ENCODE results near the gene PNMA8B. TPM values are rescaled to one million over a fixed set of nuclear protein-coding genes. Genes with fewer than 3 reads are reported as not detected.

Gene PNMA8B
- total RNA-seq, 5 donors from 2014 or later (not counting 1 experiment from before 2014, with no cell fraction given) = 0.20 to 1.1 (median 0.44) TPM

- Histone ChIP-seq H3K27me3 (replicated peaks in 1 of 2; ENCODE audit: control insufficient read depth in 2 of 2, extremely low read depth in 1 of 2, insufficient read depth in 2 of 2, low read length in 1 of 2) (peaks cover 0 to 32% of the 10 kb centered on the region in 2 experiments), H3K9me3 (no peaks in the 10 kb centered on the region), H3K4me3 (ENCODE audit: control insufficient read depth in 1 of 2, extremely low read depth in 1 of 2, low read length in 1 of 2) (no peak overlapping the region), H3K36me3 (ENCODE audit: control insufficient read depth in 2 of 2, extremely low read depth in 1 of 2, insufficient read depth in 1 of 2, low read length in 1 of 2) (no peaks in the 10 kb centered on the region), H3K27ac (ENCODE audit: low read length) (no peak overlapping the region), H3K4me1 (ENCODE audit: control insufficient read depth in 1 of 2, extremely low read depth in 1 of 2, insufficient read depth in 2 of 2, low read length in 2 of 2) (peaks cover 17 to 42% of the 10 kb centered on the region in 2 experiments)
- peaks cover 3 to 18% of the 10 kb centered on the region in 2 donors for H3K27me3 Mint-ChIP-seq
- CTCF ChIA-PET = interaction anchor here (0.5 to 1.3 kb wide), 8 partner anchors 12 to 283 kb away, joined by 3 to 6 read pairs (median 4); partner anchors contain the start of gene DACT3 (in 1 of the 2)
- peaks cover 33 to 42% (median 41%) of the 10 kb centered on the region in 3 donors for H3K4me1 Mint-ChIP-seq
- no CpG with 5 or more reads among the region's 6 CpGs for WGBS (ENCODE audit: insufficient coverage)
- H3K36me3 Mint-ChIP-seq = no peaks in the 10 kb centered on the region
- peak; percentile 63 to 78 (median 72) for ATAC-seq (replicated peaks in 1 of 4)
- POLR2A ChIA-PET = interaction anchor here in 1 of 2 donors (0.7 kb wide), 1 partner anchor 84 kb away, joined by 3 read pairs; no protein-coding TSS in a partner anchor
- peak in 10 of 35 experiments; percentile 12 to 61 (median 20) for DNase-seq
- H3K27ac Mint-ChIP-seq = peak overlapping the region; percentile 21 to 59
- H3K9me3 Mint-ChIP-seq = peaks cover 0 to 2% (median 2%) of the 10 kb centered on the region in 3 donors
- H3K4me3 Mint-ChIP-seq = no peak overlapping the region
Measured at GRCh38 chr19:46515879-46516350, 20.2 kb upstream of the PNMA8B start.

DNA sequence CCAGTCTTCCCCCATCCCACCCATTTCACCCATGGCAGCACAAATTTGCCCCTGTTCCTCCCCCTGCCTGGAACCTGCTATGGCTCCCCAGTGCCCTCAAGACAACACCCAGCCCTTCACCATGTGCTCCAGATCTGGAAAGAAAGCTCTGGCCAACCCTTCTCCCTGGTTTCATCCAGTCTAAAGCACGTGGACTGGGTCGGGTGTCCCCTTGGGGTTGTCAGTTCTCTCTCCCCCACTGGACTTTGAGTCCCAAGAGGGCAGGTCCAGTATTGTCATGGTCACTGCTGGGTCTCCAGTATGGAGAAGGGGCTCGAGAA lies 19.6 kb upstream of the PNMA8B start:
- no peak overlapping the region for H3K27ac ChIP-seq (ENCODE audit: low read length)
- ChIA-PET POLR2A (interaction anchor here in 1 of 2 donors (0.7 kb wide), 1 partner anchor 85 kb away, joined by 3 read pairs; no protein-coding TSS in a partner anchor), CTCF (interaction anchor here (0.5 to 1.0 kb wide), 4 partner anchors 22 to 284 kb away, joined by 3 to 5 read pairs (median 4); no protein-coding TSS in a partner anchor)
- H3K4me3 ChIP-seq (ENCODE audit: control insufficient read depth in 1 of 2, extremely low read depth in 1 of 2, low read length in 1 of 2) = no peak overlapping the region
- peaks cover 14 to 36% of the 10 kb centered on the region in 2 experiments for H3K4me1 ChIP-seq (ENCODE audit: control insufficient read depth in 1 of 2, extremely low read depth in 1 of 2, insufficient read depth in 2 of 2, low read length in 2 of 2)
- peaks cover 0 to 34% of the 10 kb centered on the region in 2 experiments for H3K27me3 ChIP-seq (replicated peaks in 1 of 2; ENCODE audit: control insufficient read depth in 2 of 2, extremely low read depth in 1 of 2, insufficient read depth in 2 of 2, low read length in 1 of 2)
- no peak overlapping the region for H3K4me3 Mint-ChIP-seq
- H3K36me3 ChIP-seq (ENCODE audit: control insufficient read depth in 2 of 2, extremely low read depth in 1 of 2, insufficient read depth in 1 of 2, low read length in 1 of 2) = no peaks in the 10 kb centered on the region
- ATAC-seq (replicated peaks in 1 of 4) (no peak), DNase-seq (no peak)
- H3K27me3 Mint-ChIP-seq = peaks cover 3 to 19% of the 10 kb centered on the region in 2 donors
- no peak overlapping the region for H3K27ac Mint-ChIP-seq
- H3K4me1 Mint-ChIP-seq = peaks cover 28 to 36% (median 36%) of the 10 kb centered on the region in 3 donors
- H3K36me3 Mint-ChIP-seq = no peaks in the 10 kb centered on the region
- H3K9me3 ChIP-seq = no peaks in the 10 kb centered on the region
- H3K9me3 Mint-ChIP-seq = peaks cover 0 to 3% (median 3%) of the 10 kb centered on the region in 3 donors
- WGBS (ENCODE audit: insufficient coverage) = no CpG with 5 or more reads among the region's 3 CpGs

- ATAC-seq (replicated peaks in 1 of 4) (no peak), DNase-seq (no peak)
- Histone ChIP-seq H3K27ac (ENCODE audit: low read length) (no peak overlapping the region), H3K4me3 (ENCODE audit: control insufficient read depth in 1 of 2, extremely low read depth in 1 of 2, low read length in 1 of 2) (no peak overlapping the region), H3K36me3 (ENCODE audit: control insufficient read depth in 2 of 2, extremely low read depth in 1 of 2, insufficient read depth in 1 of 2, low read length in 1 of 2) (no peaks in the 10 kb centered on the region), H3K4me1 (ENCODE audit: control insufficient read depth in 1 of 2, extremely low read depth in 1 of 2, insufficient read depth in 2 of 2, low read length in 2 of 2) (peaks cover 11 to 35% of the 10 kb centered on the region in 2 experiments), H3K9me3 (no peaks in the 10 kb centered on the region), H3K27me3 (replicated peaks in 1 of 2; ENCODE audit: control insufficient read depth in 2 of 2, extremely low read depth in 1 of 2, insufficient read depth in 2 of 2, low read length in 1 of 2) (peaks cover 0 to 34% of the 10 kb centered on the region in 2 experiments)
- no peak overlapping the region for H3K4me3 Mint-ChIP-seq
- ChIA-PET POLR2A (no interaction called here), CTCF (interaction anchor here (0.5 to 1.2 kb wide), 3 partner anchors 76 to 285 kb away, joined by 3 to 4 read pairs (median 3); no protein-coding TSS in a partner anchor)
- H3K27ac Mint-ChIP-seq = no peak overlapping the region
- H3K36me3 Mint-ChIP-seq = no peaks in the 10 kb centered on the region
- peaks cover 23 to 32% (median 32%) of the 10 kb centered on the region in 3 donors for H3K4me1 Mint-ChIP-seq
- WGBS (ENCODE audit: insufficient coverage) = 62% methylated on average over 9 of the region's 13 CpGs
- peaks cover 3 to 21% of the 10 kb centered on the region in 2 donors for H3K27me3 Mint-ChIP-seq
- peaks cover 0 to 3% (median 3%) of the 10 kb centered on the region in 3 donors for H3K9me3 Mint-ChIP-seq
Measured at GRCh38 chr19:46514589-46515289, 19.1 kb upstream of the PNMA8B start.

DNA sequence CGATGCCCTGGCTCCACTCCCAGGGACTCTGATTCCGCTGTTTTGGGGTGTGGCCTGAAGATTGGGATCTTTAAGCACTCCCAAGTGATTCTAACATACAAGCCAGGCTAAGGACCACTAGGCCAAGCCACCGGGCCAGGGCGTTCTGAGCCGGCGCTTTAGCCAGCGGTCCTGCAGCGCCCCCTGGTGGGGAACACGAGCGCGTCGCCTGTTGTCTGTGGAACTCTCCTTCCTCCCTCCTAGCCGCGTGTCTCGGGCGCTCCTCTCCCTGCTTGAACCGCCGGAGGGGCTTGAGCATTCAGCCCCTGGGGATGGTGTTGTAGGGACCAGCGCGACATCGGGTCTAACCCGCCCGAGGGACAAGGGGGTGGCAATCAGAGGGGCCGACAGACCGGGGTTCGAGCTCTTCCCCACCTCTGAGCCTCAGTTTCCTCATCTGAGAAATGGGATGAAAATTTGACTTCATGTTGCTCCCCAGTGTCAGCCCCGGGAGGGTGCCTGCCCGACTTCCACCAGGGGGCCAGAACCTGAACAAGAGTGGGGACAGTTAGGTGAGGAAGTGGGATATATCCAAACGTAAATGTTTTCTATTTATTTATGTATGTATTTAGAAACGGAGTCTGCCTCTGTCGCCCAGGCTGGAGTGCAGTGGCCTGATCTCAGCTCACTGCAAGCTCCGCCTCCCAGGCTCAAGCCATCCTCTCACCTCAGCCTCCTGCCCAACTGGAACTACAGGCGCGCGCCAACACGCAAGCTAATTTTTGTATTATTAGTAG lies 18.0 kb upstream of the PNMA8B start:
- no peaks in the 10 kb centered on the region for H3K36me3 ChIP-seq (ENCODE audit: control insufficient read depth in 2 of 2, extremely low read depth in 1 of 2, insufficient read depth in 1 of 2, low read length in 1 of 2)
- WGBS (ENCODE audit: insufficient coverage) = 16% methylated on average over 13 of the region's 36 CpGs
- H3K4me3 ChIP-seq (ENCODE audit: control insufficient read depth in 1 of 2, extremely low read depth in 1 of 2, low read length in 1 of 2) = no peak overlapping the region
- Mint-ChIP-seq H3K27me3 (peaks cover 9 to 21% of the 10 kb centered on the region in 2 donors), H3K9me3 (peaks cover 0 to 3% (median 3%) of the 10 kb centered on the region in 3 donors), H3K36me3 (no peaks in the 10 kb centered on the region), H3K4me3 (no peak overlapping the region), H3K27ac (no peak overlapping the region), H3K4me1 (peaks cover 13 to 21% (median 21%) of the 10 kb centered on the region in 3 donors)
- CTCF ChIA-PET = interaction anchor here (0.5 to 1.2 kb wide), 4 partner anchors 25 to 240 kb away, joined by 3 to 5 read pairs (median 3); no protein-coding TSS in a partner anchor
- POLR2A ChIA-PET = no interaction called here
- ATAC-seq (replicated peaks in 1 of 4) (peak; percentile 76 to 86 (median 79)), DNase-seq (peak in 33 of 35 experiments; percentile 30 to 85 (median 69))
- H3K4me1 ChIP-seq (ENCODE audit: control insufficient read depth in 1 of 2, extremely low read depth in 1 of 2, insufficient read depth in 2 of 2, low read length in 2 of 2) = peaks cover 4 to 24% of the 10 kb centered on the region in 2 experiments
- no peaks in the 10 kb centered on the region for H3K9me3 ChIP-seq
- H3K27ac ChIP-seq (ENCODE audit: low read length) = no peak overlapping the region
- H3K27me3 ChIP-seq (replicated peaks in 1 of 2; ENCODE audit: control insufficient read depth in 2 of 2, extremely low read depth in 1 of 2, insufficient read depth in 2 of 2, low read length in 1 of 2) = peaks cover 0 to 37% of the 10 kb centered on the region in 2 experiments

- WGBS (ENCODE audit: insufficient coverage) = no CpG with 5 or more reads among the region's 4 CpGs
- Mint-ChIP-seq H3K4me1 (peaks cover 10 to 15% (median 11%) of the 10 kb centered on the region in 3 donors), H3K4me3 (no peak overlapping the region), H3K27ac (no peak overlapping the region), H3K36me3 (no peaks in the 10 kb centered on the region), H3K27me3 (peaks cover 17 to 35% of the 10 kb centered on the region in 2 donors), H3K9me3 (peaks cover 0 to 3% (median 3%) of the 10 kb centered on the region in 3 donors)
- H3K4me1 ChIP-seq (ENCODE audit: control insufficient read depth in 1 of 2, extremely low read depth in 1 of 2, insufficient read depth in 2 of 2, low read length in 2 of 2) = peaks cover 0 to 18% of the 10 kb centered on the region in 2 experiments
- peaks cover 2 to 45% of the 10 kb centered on the region in 2 experiments for H3K27me3 ChIP-seq (replicated peaks in 1 of 2; ENCODE audit: control insufficient read depth in 2 of 2, extremely low read depth in 1 of 2, insufficient read depth in 2 of 2, low read length in 1 of 2)
- ChIA-PET POLR2A (no interaction called here), CTCF (interaction anchor here (0.5 to 0.7 kb wide), 3 partner anchors 11 to 329 kb away, joined by 3 to 5 read pairs (median 3); no protein-coding TSS in a partner anchor)
- H3K36me3 ChIP-seq (ENCODE audit: control insufficient read depth in 2 of 2, extremely low read depth in 1 of 2, insufficient read depth in 1 of 2, low read length in 1 of 2) = no peaks in the 10 kb centered on the region
- no peak for DNase-seq
- no peak overlapping the region for H3K4me3 ChIP-seq (ENCODE audit: control insufficient read depth in 1 of 2, extremely low read depth in 1 of 2, low read length in 1 of 2)
- no peak overlapping the region for H3K27ac ChIP-seq (ENCODE audit: low read length)
- ATAC-seq (replicated peaks in 1 of 4) = no peak
- no peaks in the 10 kb centered on the region for H3K9me3 ChIP-seq
Measured at GRCh38 chr19:46511237-46511636, 15.6 kb upstream of the PNMA8B start.

- H3K36me3 ChIP-seq (ENCODE audit: control insufficient read depth in 2 of 2, extremely low read depth in 1 of 2, insufficient read depth in 1 of 2, low read length in 1 of 2) = no peaks in the 10 kb centered on the region
Measured at GRCh38 chr19:46508206-46508605, 12.5 kb upstream of the PNMA8B start.

More at GRCh38 chr19:46508206-46508605, 12.5 kb upstream of the PNMA8B start:
- 67% methylated on average over 1 of the region's 2 CpGs for WGBS (ENCODE audit: insufficient coverage)
- Histone ChIP-seq H3K4me3 (ENCODE audit: control insufficient read depth in 1 of 2, extremely low read depth in 1 of 2, low read length in 1 of 2) (no peak overlapping the region), H3K27ac (ENCODE audit: low read length) (no peak overlapping the region), H3K27me3 (replicated peaks in 1 of 2; ENCODE audit: control insufficient read depth in 2 of 2, extremely low read depth in 1 of 2, insufficient read depth in 2 of 2, low read length in 1 of 2) (peaks cover 2 to 36% of the 10 kb centered on the region in 2 experiments), H3K4me1 (ENCODE audit: control insufficient read depth in 1 of 2, extremely low read depth in 1 of 2, insufficient read depth in 2 of 2, low read length in 2 of 2) (no peaks in the 10 kb centered on the region), H3K9me3 (no peaks in the 10 kb centered on the region)
- POLR2A ChIA-PET = no interaction called here
- ATAC-seq (replicated peaks in 1 of 4) (no peak), DNase-seq (no peak)
- Mint-ChIP-seq H3K27ac (no peak overlapping the region), H3K4me3 (no peak overlapping the region), H3K27me3 (peaks cover 22 to 26% of the 10 kb centered on the region in 2 donors), H3K9me3 (peaks cover 0 to 3% (median 3%) of the 10 kb centered on the region in 3 donors), H3K36me3 (no peaks in the 10 kb centered on the region), H3K4me1 (no peaks in the 10 kb centered on the region)
- CTCF ChIA-PET = interaction anchor here (0.7 to 1.1 kb wide), 4 partner anchors 9 to 89 kb away, joined by 3 to 7 read pairs (median 4); no protein-coding TSS in a partner anchor
